Chondrocyte (in vitro differentiated cells): ENCODE results near the gene APOA1. TPM values are rescaled to one million over a fixed set of nuclear protein-coding genes. Genes with fewer than 3 reads are reported as not detected.

Source experiments
- DNase-seq: peaks from one replicate; pipeline ENCODE4 v3.0.0; 2021; ENCODE audit warnings: mixed read lengths, low spot score
- H3K27ac Mint-ChIP-seq: one replicate; pipeline ENCODE4 v1.8.0; 2021; ENCODE audit warnings: mild to moderate bottlenecking, moderate library complexity, mixed read lengths; ENCODE audit not compliant: unreplicated experiment
- H3K27me3 Mint-ChIP-seq: 2 replicates; pipeline ENCODE4 v1.8.0; 2021; ENCODE audit warnings: low read depth, mixed read lengths
- H3K36me3 Mint-ChIP-seq: 2 replicates; pipeline ENCODE4 v1.8.0; 2021; ENCODE audit warnings: low read depth, mixed read lengths
- H3K4me1 Mint-ChIP-seq: 2 replicates; pipeline ENCODE4 v1.8.0; 2021; ENCODE audit warnings: low read depth, mild to moderate bottlenecking, mixed read lengths
- H3K4me3 Mint-ChIP-seq: one replicate; pipeline ENCODE4 v1.8.0; 2021; ENCODE audit warnings: mild to moderate bottlenecking, moderate library complexity, mixed read lengths; ENCODE audit not compliant: unreplicated experiment
- H3K9me3 Mint-ChIP-seq: 2 replicates; pipeline ENCODE4 v1.8.0; 2021; ENCODE audit warnings: low read depth, mixed read lengths
- CTCF ChIP-seq: fragments of 200-600 bp; sonication (generic); IDR thresholded peaks from 2 replicates; pipeline ENCODE4 v1.5.0; 2021; ENCODE audit warnings: antibody characterized with exemption, mild to moderate bottlenecking, moderate library complexity
- total RNA-seq: library from RNA; stranded (reverse); gene quantifications from 3 replicates; pipeline ENCODE4 v1.2.1, GENCODE V29; 2021

APOA1 gene
- total RNA-seq, 1 donor from 2014 or later: not detected

- peaks cover 22% of the 10 kb centered on the region for H3K4me1 Mint-ChIP-seq
- H3K27ac Mint-ChIP-seq: peak overlapping the region; percentile 79
- H3K36me3 Mint-ChIP-seq: peaks cover 26% of the 10 kb centered on the region
- peak overlapping the region; percentile 99 for H3K4me3 Mint-ChIP-seq
- no peaks in the 10 kb centered on the region for H3K27me3 Mint-ChIP-seq
- TF ChIP-seq CTCF: no peak
- H3K9me3 Mint-ChIP-seq: no peaks in the 10 kb centered on the region
- DNase-seq: no peak
These were observed 50.5 kb downstream of the APOA1 start for GRCh38 chr11:116786966-116787365.

- H3K27me3 Mint-ChIP-seq: no peaks in the 10 kb centered on the region
- no peak for DNase-seq
These were observed 51.1 kb downstream of the APOA1 start for GRCh38 chr11:116786326-116786725.

More at GRCh38 chr11:116786326-116786725, 51.1 kb downstream of the APOA1 start:
- H3K36me3 Mint-ChIP-seq: peaks cover 29% of the 10 kb centered on the region
- H3K4me3 Mint-ChIP-seq: peak overlapping the region; percentile 99
- peaks cover 21% of the 10 kb centered on the region for H3K4me1 Mint-ChIP-seq
- TF ChIP-seq CTCF: no peak
- no peaks in the 10 kb centered on the region for H3K9me3 Mint-ChIP-seq
- H3K27ac Mint-ChIP-seq: no peak overlapping the region

Other genes starting within 250 kb of the APOA1 start
- gene BUD13, start 64.6 kb downstream of the APOA1 start, total RNA-seq: 9.6 to 13.1 TPM (median 10.7 TPM) in 3 replicates
- 28.5 to 40.0 TPM (median 38.8 TPM) in 3 replicates for gene ZPR1, start 49.6 kb downstream of the APOA1 start, total RNA-seq
- not detected in 3 replicates for gene APOA5, start 45.7 kb downstream of the APOA1 start, total RNA-seq
- not detected in 3 replicates for gene APOA4, start 14.3 kb downstream of the APOA1 start, total RNA-seq
- gene APOC3, start 7.7 kb downstream of the APOA1 start, total RNA-seq: not detected in 3 replicates